Lung (tissue), 12 donors: Measurements from ENCODE around the gene STX8. TPM values are rescaled to one million over a fixed set of nuclear protein-coding genes. Genes with fewer than 3 reads are reported as not detected.

Experiments used
- ATAC-seq: fragments of 200-7000 bp; cut with Tn5 transposase; one replicate; pipeline ENCODE4 v1.9.1; 2020; ENCODE audit warnings: moderate number of reproducible peaks; ENCODE audit not compliant: insufficient read depth, low FRiP score
- DNase-seq, 3 donors: peaks; one replicate each; pipeline ENCODE4 v3.0.0-alpha.2; 2013 to 2017
- H3K27ac ChIP-seq, 2 donors: one replicate each; pipeline ENCODE4 v1.5.1; 2013; ENCODE audit warnings: mild to moderate bottlenecking in 2 of 2, moderate library complexity in 2 of 2, control low read depth in 1 of 2, inconsistent platforms in 1 of 2, low read depth in 1 of 2, low read length in 1 of 2
- H3K27me3 ChIP-seq, 3 donors: one replicate each; pipeline ENCODE4 v1.5.1; 2013; ENCODE audit warnings: low read length in 2 of 3; ENCODE audit not compliant: control insufficient read depth in 3 of 3, insufficient read depth in 3 of 3
- H3K36me3 ChIP-seq, 4 donors: one replicate each; pipeline ENCODE4 v1.5.1; 2013; ENCODE audit warnings: low read length in 4 of 4, mild to moderate bottlenecking in 1 of 4, moderate library complexity in 1 of 4; ENCODE audit not compliant: control insufficient read depth in 4 of 4, insufficient read depth in 4 of 4
- H3K4me1 ChIP-seq, 5 donors: one replicate each; pipeline ENCODE4 v1.5.1; 2013; ENCODE audit warnings: low read length in 5 of 5, mild to moderate bottlenecking in 2 of 5, moderate library complexity in 1 of 5; ENCODE audit not compliant: control insufficient read depth in 5 of 5, insufficient read depth in 5 of 5
- H3K4me3 ChIP-seq: one replicate; pipeline ENCODE4 v1.5.1; 2013; ENCODE audit warnings: mild to moderate bottlenecking, control low read depth, moderate library complexity
- H3K9ac ChIP-seq, 2 donors: one replicate each; pipeline ENCODE4 v1.5.1; 2013; ENCODE audit warnings: low read length in 2 of 2, control low read depth in 1 of 2; ENCODE audit not compliant: insufficient read depth in 1 of 2
- H3K9me3 ChIP-seq, 4 donors: one replicate each; pipeline ENCODE4 v1.5.1; 2013; ENCODE audit warnings: low read length in 3 of 4, mild to moderate bottlenecking in 1 of 4, moderate library complexity in 1 of 4; ENCODE audit not compliant: control insufficient read depth in 4 of 4, insufficient read depth in 3 of 4
- WGBS, 2 donors: extraction: QIAGEN DNeasy Blood & Tissue Kit; methylation state at CpG; one replicate each; pipeline ENCODE4 v1.1.7; 2013; 5-methylcytosine and 5-hydroxymethylcytosine counted together
- polyA plus RNA-seq, 2 donors: library from polyadenylated mRNA; stranded (reverse); fragments of 200-250 nt; gene quantifications; one replicate each; pipeline ENCODE4 v1.2.1, GENCODE V29; 2013
- total RNA-seq, 2 donors: library from RNA; depleted of rRNA in 1 of 2; stranded (reverse); fragments of >200 nt in 1 of 2; gene quantifications; one replicate each; pipeline ENCODE4 v1.2.1, GENCODE V29; 2014 to 2021
- TF ChIP-seq, protein P1 (sequence below): IDR thresholded peaks from 2 replicates; pipeline ENCODE4 v1.5.1; 2012; ENCODE audit warnings: mild to moderate bottlenecking; ENCODE audit errors: control extremely low read depth, extremely low read depth
- donor health status: control.
- donor health status: control.
- donor health status: Bipolar disorder and iron deficiency.
- donor health status: healthy.
- donor health status: DM: yes; HTN: yes; CAD: no.

The STX8 gene
- total and polyA plus RNA-seq, 4 donors = 36.5 to 81.1 (median 63.2) TPM

DNA sequence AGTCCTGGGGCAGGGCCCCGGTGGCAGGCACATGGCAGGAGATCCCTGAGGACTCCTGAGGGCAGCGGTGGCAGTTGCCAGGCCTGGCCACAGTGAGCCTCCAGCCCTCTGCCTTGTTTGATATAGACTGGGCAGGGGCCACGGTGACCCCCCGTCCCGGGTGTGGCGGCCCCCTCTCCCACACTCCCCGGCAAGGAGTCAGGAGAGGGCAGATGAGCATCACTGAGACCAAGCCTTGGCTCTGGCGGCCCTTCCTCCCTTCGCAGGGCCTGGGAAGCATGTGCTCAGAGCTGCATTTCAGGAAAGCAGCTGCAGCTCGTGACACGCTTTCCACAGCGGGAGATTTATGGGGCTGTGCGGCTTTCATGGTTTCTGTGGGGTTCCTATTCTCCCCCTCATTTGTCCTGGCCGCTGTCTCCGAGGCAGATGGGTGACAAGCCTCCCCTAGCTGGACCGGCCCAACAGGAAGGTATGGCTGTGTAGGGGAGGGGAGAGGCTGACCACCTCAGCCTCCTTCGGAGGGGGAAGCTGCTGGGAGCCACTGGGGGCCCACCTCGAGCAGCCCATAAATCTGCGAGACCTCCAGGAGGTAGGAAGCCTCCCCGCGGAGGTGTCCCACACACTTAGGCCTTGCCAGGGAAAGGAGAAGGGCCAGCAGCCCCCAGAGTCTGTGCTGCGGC lies 342.9 kb downstream of the STX8 start:
- DNase-seq (peak; percentile 29 to 58 (median 52)), ATAC-seq (no peak)
- no peak overlapping the region for H3K9ac ChIP-seq
- H3K4me1 ChIP-seq = peaks cover 0 to 6% (median 0%) of the 10 kb centered on the region in 5 donors
- WGBS, 2 donors = 22 to 55% methylated on average over 22 of the region's 22 CpGs
- no peaks in the 10 kb centered on the region for H3K9me3 ChIP-seq
- H3K27me3 ChIP-seq = peaks cover 0 to 35% (median 0%) of the 10 kb centered on the region in 3 donors
- H3K36me3 ChIP-seq = no peaks in the 10 kb centered on the region
- H3K27ac ChIP-seq = no peak overlapping the region
- H3K4me3 ChIP-seq = no peak overlapping the region
- TF ChIP-seq, protein P1, sequence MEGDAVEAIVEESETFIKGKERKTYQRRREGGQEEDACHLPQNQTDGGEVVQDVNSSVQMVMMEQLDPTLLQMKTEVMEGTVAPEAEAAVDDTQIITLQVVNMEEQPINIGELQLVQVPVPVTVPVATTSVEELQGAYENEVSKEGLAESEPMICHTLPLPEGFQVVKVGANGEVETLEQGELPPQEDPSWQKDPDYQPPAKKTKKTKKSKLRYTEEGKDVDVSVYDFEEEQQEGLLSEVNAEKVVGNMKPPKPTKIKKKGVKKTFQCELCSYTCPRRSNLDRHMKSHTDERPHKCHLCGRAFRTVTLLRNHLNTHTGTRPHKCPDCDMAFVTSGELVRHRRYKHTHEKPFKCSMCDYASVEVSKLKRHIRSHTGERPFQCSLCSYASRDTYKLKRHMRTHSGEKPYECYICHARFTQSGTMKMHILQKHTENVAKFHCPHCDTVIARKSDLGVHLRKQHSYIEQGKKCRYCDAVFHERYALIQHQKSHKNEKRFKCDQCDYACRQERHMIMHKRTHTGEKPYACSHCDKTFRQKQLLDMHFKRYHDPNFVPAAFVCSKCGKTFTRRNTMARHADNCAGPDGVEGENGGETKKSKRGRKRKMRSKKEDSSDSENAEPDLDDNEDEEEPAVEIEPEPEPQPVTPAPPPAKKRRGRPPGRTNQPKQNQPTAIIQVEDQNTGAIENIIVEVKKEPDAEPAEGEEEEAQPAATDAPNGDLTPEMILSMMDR = no peak

DNA sequence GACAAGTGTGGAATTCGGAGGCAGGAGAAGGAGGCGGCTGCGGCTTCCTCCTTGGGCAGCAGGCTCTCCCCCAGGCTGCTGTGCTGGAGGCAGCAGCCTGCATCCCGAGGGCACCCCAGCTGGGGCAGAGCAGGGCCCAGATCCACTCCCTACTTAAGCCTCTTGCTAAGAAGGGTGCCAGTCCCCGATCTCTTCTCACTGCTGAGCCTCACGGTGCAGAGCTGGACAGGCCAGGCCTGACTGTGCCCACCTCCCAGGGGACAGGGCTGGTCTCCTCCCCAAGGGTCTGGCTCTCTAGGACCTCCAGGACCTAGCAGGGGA lies 343.5 kb downstream of the STX8 start:
- Histone ChIP-seq H3K4me1 (peaks cover 0 to 6% (median 0%) of the 10 kb centered on the region in 5 donors), H3K36me3 (peaks cover 0 to 4% (median 0%) of the 10 kb centered on the region in 4 donors), H3K27ac (no peak overlapping the region), H3K4me3 (no peak overlapping the region), H3K9me3 (no peaks in the 10 kb centered on the region), H3K27me3 (peaks cover 0 to 33% (median 2%) of the 10 kb centered on the region in 3 donors), H3K9ac (no peak overlapping the region)
- ATAC-seq = no peak
- TF ChIP-seq, protein P1 = no peak
- no peak for DNase-seq
- 88 to 92% methylated on average over 6 of the region's 6 CpGs for WGBS, 2 donors

DNA sequence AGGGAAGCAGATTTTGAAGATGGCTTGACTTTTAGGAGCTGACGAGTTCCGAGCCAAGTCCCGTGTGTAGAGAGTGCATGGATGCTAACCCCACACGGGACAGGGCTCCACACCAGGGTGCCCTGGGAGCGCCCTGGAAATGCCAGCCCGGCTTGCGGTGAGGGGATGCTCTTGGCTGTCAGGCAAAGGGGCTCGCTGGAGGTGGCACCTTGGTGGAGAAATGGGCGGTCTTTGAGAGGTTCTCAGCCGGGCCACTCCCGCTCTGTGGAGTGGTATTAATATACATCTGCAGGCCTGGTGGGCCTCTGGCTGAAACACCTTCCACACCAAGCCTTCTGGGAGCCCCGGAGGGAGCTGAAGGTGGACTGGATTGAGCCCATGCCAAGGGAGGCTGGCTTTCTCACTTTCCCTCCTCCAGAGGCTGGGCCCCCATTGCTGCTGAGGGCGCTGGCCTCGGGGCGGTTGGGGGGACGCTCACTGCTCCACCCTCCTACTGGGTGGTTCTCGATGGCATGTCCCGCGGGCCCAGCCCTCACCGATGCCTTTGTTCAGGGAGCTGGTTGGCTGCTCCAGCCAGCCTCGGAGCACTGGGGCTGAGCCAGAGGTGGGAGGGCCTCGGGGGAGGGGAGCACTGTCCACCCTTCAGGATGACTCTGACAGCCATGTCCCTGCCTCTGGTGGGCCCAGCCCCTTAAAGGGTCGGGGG lies 344.0 kb downstream of the STX8 start:
- WGBS, 2 donors = 87 to 94% methylated on average over 23 of the region's 23 CpGs
- TF ChIP-seq, protein P1 = no peak
- DNase-seq (no peak), ATAC-seq (no peak)
- Histone ChIP-seq H3K4me1 (peaks cover 0 to 6% (median 0%) of the 10 kb centered on the region in 5 donors), H3K27me3 (peaks cover 0 to 36% (median 4%) of the 10 kb centered on the region in 3 donors), H3K9ac (no peak overlapping the region), H3K4me3 (no peak overlapping the region), H3K9me3 (peaks cover 0 to 2% (median 0%) of the 10 kb centered on the region in 4 donors), H3K36me3 (peaks cover 0 to 6% (median 0%) of the 10 kb centered on the region in 4 donors), H3K27ac (no peak overlapping the region)
